Measurements from ENCODE around the gene RNF224. TPM values are rescaled to one million over a fixed set of nuclear protein-coding genes. Genes with fewer than 3 reads are reported as not detected.

Gene RNF224
- polyA plus RNA-seq, 1 donor (not counting 4 experiments of a cell fraction or from before 2014, with no cell fraction given): not detected

- Histone ChIP-seq H3K79me2 (ENCODE audit: control insufficient read depth, insufficient read depth, low read length) (peaks cover 8% of the 10 kb centered on the region), H3K4me3 (ENCODE audit: control insufficient read depth in 2 of 3, extremely low read depth in 1 of 3, insufficient read depth in 2 of 3, low read depth in 1 of 3, low read length in 3 of 3) (no peak within 1 kb of the TSS), H3K9me3 (ENCODE audit: control insufficient read depth, low read depth, low read length) (no peaks in the 10 kb centered on the region), H3K9ac (ENCODE audit: control insufficient read depth, extremely low read depth, insufficient read depth, low read length) (no peak within 1 kb of the TSS), H2AFZ (ENCODE audit: control insufficient read depth, low read length) (no peak within 1 kb of the TSS), H3K4me2 (ENCODE audit: control insufficient read depth, extremely low read depth, insufficient read depth, low read depth, low read length) (no peak within 1 kb of the TSS), H3K4me1 (ENCODE audit: control insufficient read depth, extremely low read depth, insufficient read depth, low read length) (peaks cover 7% of the 10 kb centered on the region), H3K36me3 (ENCODE audit: control insufficient read depth in 2 of 2, extremely low read depth in 1 of 2, insufficient read depth in 2 of 2, low read length in 2 of 2) (peaks cover 0 to under 1% of the 10 kb centered on the region in 2 experiments), H3K9me1 (ENCODE audit: control insufficient read depth, extremely low read depth, insufficient read depth, low read length) (no peaks in the 10 kb centered on the region), H3K27me3 (ENCODE audit: control insufficient read depth, extremely low read depth, insufficient read depth, low read length) (no peaks in the 10 kb centered on the region), H3K27ac (ENCODE audit: control insufficient read depth, insufficient read depth, low read length) (no peak within 1 kb of the TSS), H4K20me1 (ENCODE audit: control insufficient read depth, extremely low read depth, insufficient read depth, low read length) (no peaks in the 10 kb centered on the region)
- TF ChIP-seq CTCF (optimal IDR thresholded peaks at IDR 0.05 in 1 of 3, IDR thresholded peaks at IDR 0.05 in 1 of 3, conservative IDR thresholded peaks at IDR 0.05 in 1 of 3; ENCODE audit: extremely low read depth in 1 of 3, insufficient read depth in 2 of 3, low read length in 3 of 3): no peak
- no peak for TF ChIP-seq EZH2 (IDR thresholded peaks at IDR 0.05; ENCODE audit: low read length)
- DNase-seq (ENCODE audit: low read depth, low spot score): no peak
- dilution Hi-C loops (cut with MboI; ENCODE audit: extremely low pct_ligation_motif_present, low sequenced_read_pairs): no loop called here
- no peak for FAIRE-seq
These were observed 23.8 kb downstream of the RNF224 start, which contains the start of gene STPG3 for GRCh38 chr9:137251194-137251461. STPG3 (plus strand) TSS chr9:137251286; CDS start chr9:137251287, 1 bp downstream.

- no peak overlapping the region for H3K4me2 ChIP-seq (ENCODE audit: control insufficient read depth, extremely low read depth, insufficient read depth, low read depth, low read length)
- H3K9ac ChIP-seq (ENCODE audit: control insufficient read depth, extremely low read depth, insufficient read depth, low read length): no peak overlapping the region
- H3K27ac ChIP-seq (ENCODE audit: control insufficient read depth, insufficient read depth, low read length): no peak overlapping the region
- H3K4me3 ChIP-seq (ENCODE audit: control insufficient read depth in 2 of 3, extremely low read depth in 1 of 3, insufficient read depth in 2 of 3, low read depth in 1 of 3, low read length in 3 of 3): no peak overlapping the region
- H3K9me1 ChIP-seq (ENCODE audit: control insufficient read depth, extremely low read depth, insufficient read depth, low read length): no peaks in the 10 kb centered on the region
- peaks cover 0 to 5% of the 10 kb centered on the region in 2 experiments for H3K36me3 ChIP-seq (ENCODE audit: control insufficient read depth in 2 of 2, extremely low read depth in 1 of 2, insufficient read depth in 2 of 2, low read length in 2 of 2)
- no peak for FAIRE-seq
- no peak overlapping the region for H2AFZ ChIP-seq (ENCODE audit: control insufficient read depth, low read length)
- H3K79me2 ChIP-seq (ENCODE audit: control insufficient read depth, insufficient read depth, low read length): peaks cover 14% of the 10 kb centered on the region
- no peaks in the 10 kb centered on the region for H3K27me3 ChIP-seq (ENCODE audit: control insufficient read depth, extremely low read depth, insufficient read depth, low read length)
- H4K20me1 ChIP-seq (ENCODE audit: control insufficient read depth, extremely low read depth, insufficient read depth, low read length): no peaks in the 10 kb centered on the region
- H3K4me1 ChIP-seq (ENCODE audit: control insufficient read depth, extremely low read depth, insufficient read depth, low read length): peaks cover 13% of the 10 kb centered on the region
- no peak for DNase-seq (ENCODE audit: low read depth, low spot score)
- TF ChIP-seq EZH2 (IDR thresholded peaks at IDR 0.05; ENCODE audit: low read length): no peak
- no peak for TF ChIP-seq CTCF (optimal IDR thresholded peaks at IDR 0.05 in 1 of 3, IDR thresholded peaks at IDR 0.05 in 1 of 3, conservative IDR thresholded peaks at IDR 0.05 in 1 of 3; ENCODE audit: extremely low read depth in 1 of 3, insufficient read depth in 2 of 3, low read length in 3 of 3)
- H3K9me3 ChIP-seq (ENCODE audit: control insufficient read depth, low read depth, low read length): no peaks in the 10 kb centered on the region
- dilution Hi-C loops (cut with MboI; ENCODE audit: extremely low pct_ligation_motif_present, low sequenced_read_pairs): no loop called here
These were observed 24.4 kb downstream of the RNF224 start for GRCh38 chr9:137251490-137252268.
